Adrenal gland (tissue), 5 donors: ENCODE measurements around the gene MAN1B1.

Source experiments
- CTCF ChIP-seq, 6 experiments: fragments of 450-650 bp in 4 of 6; fragments of 200-600 bp in 2 of 6; sonication (generic) in 1 of 6; IDR thresholded peaks; 1 replicate in 5 of 6; 2 replicates in 1 of 6; pipeline versions ENCODE4 v1.5.1 to v1.8.0; 2016 to 2021; ENCODE audit warnings: antibody characterized with exemption in 6 of 6, mild to moderate bottlenecking in 2 of 6, moderate library complexity in 1 of 6
- POLR2A ChIP-seq, 2 donors: fragments of 450-650 bp; IDR thresholded peaks; one replicate each; pipeline ENCODE4 v1.6.1; 2017; ENCODE audit warnings: antibody characterized with exemption in 2 of 2, mild to moderate bottlenecking in 2 of 2, moderate library complexity in 1 of 2
- donor health status: DM: no; HTN: no; CAD: no.

- TF ChIP-seq CTCF (IDR thresholded peaks at IDR 0.05) (no peak), POLR2A (IDR thresholded peaks at IDR 0.05) (no peak)
Measured at GRCh38 chr9:137114220-137114612, 27.4 kb downstream of the MAN1B1 start.
